Erythroblast (primary cell): Measurements from ENCODE around the gene FGFR3.

Experiments
- GATA1 ChIP-seq: IDR thresholded peaks from 2 replicates; pipeline ENCODE4 v1.6.1; 2011; ENCODE audit warnings: low read depth, mild to moderate bottlenecking, control low read depth, low read length, moderate library complexity
- POLR2A ChIP-seq: IDR thresholded peaks from 2 replicates; pipeline ENCODE4 v1.6.1; 2011; ENCODE audit warnings: mild to moderate bottlenecking, low read length

GRCh38 chr4:1762264-1763010 is 30.7 kb upstream of the FGFR3 start:
- TF ChIP-seq POLR2A (no peak), GATA1 (no peak)
